Astrocyte (in vitro differentiated cells and primary cell): Measurements from ENCODE around the gene ATPAF2.

Experiments
- CTCF ChIP-seq: IDR thresholded peaks from 2 replicates; pipeline ENCODE4 v1.5.1; 2011; ENCODE audit warnings: low read depth, mild to moderate bottlenecking, inconsistent platforms, low read length, moderate library complexity; ENCODE audit not compliant: insufficient read depth
- EZH2 ChIP-seq: IDR thresholded peaks from 2 replicates; pipeline ENCODE4 v1.6.1; 2012; ENCODE audit warnings: mild to moderate bottlenecking, low read length, inconsistent platforms; ENCODE audit not compliant: insufficient read depth

GRCh38 chr17:18015593-18015992 lies 23.4 kb downstream of the ATPAF2 start:
- TF ChIP-seq CTCF (no peak), EZH2 (no peak)
